Superior temporal gyrus (tissue), 1 donor: ENCODE data around the gene TUBB2B.
"Not testable (repeated sequence)": the region's sequence is repeated elsewhere in the genome, so short reads cannot be mapped to it uniquely, and the experiment has no call there.

ENCODE experiments used
- DNase-seq: peaks from one replicate; pipeline ENCODE4 v3.0.0-alpha.2; 2016; ENCODE audit errors: extremely low spot score

TUBB2B gene

DNA sequence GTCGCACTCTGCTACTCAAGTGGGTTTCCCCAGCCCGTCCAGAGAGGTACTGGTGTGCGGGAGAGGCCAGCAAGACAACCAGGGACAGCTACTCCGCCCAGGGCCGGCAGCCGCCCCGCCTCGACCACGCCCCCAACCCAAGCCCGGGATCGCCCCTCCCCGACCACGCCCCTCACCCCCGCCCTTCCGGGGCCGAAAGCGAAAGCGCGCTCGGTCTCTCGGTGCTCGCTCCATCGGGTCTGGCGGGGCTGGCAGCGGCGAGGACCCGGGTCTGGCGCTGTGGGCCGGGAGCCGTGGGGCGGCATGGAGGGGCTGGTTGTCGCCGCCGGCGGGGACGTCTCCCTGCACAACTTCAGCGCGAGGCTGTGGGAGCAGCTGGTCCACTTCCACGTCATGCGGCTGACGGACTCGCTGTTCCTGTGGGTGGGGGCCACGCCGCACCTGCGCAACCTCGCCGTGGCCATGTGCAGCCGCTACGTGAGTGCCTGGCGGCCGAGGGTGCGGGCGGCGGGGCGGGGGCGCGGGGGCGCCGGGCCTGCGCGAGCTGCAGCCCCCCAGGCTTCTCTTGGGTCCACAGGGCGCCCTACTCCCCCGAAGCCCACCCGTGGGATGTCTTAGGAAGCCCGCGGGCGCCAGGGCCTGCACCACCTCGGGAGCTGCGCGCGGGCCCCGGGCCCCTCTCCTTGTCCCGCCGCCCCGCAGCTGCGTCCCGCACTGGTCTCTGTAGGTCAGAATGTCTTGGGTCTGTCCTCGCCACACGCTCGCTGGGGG is 31.5 kb upstream of the TUBB2B start, which contains the start of gene PSMG4:
TSS of gene PSMG4 (plus strand) at position 228 of the 771 bp plus-strand sequence. CDS start at position 304, 76 bp downstream.
- DNase-seq, result peak; percentile 78

DNA sequence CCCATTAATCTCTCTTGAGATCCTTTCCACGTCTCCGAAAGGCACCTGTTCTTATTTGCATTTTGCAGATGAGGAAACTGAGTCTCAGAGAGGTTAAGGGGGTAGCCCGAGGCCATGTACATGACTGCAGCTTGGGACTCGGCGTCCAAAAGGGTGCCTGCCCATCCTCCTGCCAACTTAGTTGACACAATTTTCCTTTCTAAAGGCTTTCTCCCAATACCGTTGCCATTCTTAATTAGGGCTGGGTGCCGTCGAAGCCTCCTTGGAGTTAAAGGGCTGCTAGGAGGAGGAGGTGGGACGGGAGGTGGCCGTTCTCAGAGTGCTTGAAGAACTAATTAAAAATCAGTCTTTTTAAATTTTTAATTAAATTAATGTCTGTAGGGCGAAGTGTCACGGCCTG is 30.7 kb upstream of the TUBB2B start:
- DNase-seq, result no peak

DNA sequence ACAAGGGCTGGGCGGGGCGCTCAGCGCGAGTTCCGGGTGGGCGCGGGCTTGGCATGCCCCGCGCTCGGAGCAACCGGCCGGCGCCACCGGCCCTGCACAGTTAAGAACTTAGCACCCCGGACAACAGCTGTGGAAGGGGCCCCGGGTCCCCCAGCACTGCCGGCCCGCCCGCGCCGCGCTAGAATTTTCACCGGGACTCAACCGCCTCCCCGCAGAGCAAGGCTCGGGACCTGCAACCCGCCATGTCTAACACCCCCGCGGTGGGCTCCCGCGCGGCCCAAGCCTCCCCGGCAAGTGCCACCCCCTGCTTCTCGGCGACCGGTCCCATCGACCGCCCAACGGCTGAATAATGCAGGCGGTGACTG is 26.1 kb upstream of the TUBB2B start:
- no peak for DNase-seq

DNA sequence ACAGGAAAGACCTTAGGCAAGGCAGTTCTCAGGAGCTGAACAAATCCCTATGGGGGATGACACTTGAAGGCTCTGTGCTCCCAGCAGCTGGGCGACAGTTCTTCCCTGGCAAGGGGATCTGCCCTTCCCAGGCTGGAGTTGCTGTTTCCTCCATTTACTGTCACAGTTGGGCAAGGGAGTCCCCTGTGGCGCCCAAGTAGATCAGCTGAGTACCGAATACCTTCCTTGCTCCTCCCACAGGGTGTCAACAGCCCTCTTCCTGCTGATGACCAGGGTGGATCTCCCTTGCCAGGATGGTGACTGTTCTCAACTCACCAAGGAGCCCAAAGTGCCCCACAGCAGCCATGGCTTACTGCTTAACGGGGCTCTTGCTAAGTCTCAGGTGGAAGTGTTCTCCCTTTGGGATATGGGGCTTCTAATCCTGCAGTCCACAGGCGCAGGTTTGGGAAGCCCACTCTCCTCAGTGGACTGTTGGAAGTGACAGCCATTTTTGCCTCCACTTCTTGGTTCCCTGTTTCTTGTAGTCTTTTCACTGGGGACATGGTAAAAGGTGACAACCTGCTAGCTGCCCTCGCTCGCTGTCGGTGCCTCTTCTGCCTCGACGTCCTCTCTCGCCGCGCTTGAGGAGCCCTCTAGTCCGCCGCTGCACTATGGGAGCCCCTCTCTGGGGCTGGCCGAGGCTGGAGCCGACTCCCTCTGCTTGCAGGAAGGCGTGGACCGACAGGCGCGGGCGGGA is 25.6 kb upstream of the TUBB2B start:
- DNase-seq, result no peak

DNA sequence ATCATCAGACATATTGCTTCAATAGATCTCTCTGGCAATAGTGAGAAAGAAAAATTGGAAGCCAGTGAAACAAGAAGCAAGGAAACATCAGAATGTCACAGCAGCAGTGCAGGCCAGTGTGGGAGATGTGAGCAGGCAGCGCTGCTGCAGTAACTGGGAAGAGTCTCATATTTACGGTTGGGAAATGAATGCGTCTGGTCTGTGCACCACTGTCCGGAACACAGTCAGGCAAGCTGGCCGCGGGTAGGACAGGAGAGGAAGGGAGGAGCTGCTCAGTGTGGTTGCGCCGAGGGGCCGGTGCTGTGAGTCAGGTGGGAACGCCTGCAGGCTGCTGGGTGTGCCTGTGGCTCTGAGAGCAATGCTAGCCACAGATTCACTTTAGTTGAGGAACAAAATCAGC is 24.9 kb upstream of the TUBB2B start:
- DNase-seq, result no peak

DNA sequence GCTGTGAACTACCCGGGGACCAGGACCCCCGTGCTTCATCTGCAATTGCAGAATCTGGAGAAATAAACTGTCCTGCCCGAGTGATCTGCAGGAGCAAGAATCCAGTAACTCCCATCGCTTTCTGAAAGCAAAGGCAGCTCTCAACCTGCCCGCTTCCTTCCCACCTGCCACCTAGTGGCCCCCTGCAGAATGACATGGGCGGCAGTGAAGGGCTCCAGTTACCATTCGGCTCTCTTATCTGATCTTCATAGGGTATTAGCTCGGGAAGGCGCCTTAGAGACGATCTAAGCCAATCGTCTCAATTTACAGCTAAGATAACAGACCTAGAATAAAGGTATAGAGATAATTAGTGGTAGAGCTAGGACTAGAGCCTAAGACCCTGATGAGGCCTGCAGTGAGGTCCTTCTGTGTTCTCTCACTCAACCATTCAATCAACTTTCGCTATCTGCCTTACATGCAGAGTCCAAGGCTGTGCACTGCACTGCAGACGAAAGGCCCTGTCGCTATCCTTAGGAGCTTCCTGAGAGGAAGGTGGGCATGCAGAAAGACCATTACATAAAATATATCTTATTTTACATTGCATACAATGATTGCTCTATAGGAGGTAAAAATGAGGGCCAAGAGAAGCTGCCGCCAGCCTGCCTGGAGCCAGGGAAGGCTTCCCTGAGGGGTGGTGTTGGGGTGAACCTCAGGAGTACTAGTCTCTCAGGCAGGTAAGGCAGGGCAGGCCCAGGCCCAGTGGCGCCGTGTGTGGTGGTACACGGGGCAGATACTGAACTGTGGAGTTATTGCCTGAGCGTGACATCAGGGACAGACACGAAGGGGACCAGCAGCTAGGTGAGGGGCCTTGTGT is 24.2 kb upstream of the TUBB2B start:
- DNase-seq, result peak; percentile 93

DNA sequence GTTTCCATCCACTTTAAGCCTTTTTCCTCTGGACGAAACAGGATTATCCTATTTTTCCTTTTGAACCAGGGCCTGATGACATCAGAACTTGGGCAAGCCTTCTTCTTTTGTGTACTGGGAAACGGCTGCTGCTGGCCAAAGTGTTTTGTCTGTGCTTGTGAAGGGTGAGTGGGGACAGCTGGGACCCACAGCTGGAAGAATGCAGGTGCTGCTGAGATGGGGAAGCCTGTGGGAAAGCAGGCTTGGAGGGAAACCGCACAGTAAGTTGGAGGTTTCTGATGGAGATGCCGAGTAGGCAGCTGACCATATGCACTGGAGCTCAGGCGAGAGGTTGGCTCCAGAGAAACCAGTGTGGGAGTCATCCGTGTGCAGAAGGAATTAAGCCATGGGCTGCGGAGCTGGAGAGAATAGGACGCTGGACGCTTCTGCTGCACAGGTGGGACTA is 22.8 kb upstream of the TUBB2B start:
- no peak for DNase-seq

DNA sequence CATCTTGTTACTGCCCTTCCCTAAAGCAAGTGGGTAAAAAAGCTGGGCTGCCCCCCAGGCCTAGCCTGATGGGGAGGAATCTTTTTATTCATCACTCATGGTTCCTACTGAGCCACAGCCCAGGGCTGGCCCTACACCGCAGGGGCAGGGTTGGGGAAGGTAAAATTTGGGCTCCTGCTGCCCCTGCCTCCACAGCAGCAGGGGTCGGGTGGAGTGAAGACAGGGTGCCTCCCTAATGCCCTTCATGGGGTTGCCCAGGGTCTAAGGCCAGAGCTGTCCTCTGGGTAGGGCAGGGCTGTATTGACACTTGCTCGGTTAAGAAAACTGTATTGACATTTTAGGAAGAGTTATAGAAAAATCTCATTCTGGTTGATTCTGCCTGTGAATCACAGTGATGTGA is 22.4 kb upstream of the TUBB2B start:
- DNase-seq, result no peak

DNA sequence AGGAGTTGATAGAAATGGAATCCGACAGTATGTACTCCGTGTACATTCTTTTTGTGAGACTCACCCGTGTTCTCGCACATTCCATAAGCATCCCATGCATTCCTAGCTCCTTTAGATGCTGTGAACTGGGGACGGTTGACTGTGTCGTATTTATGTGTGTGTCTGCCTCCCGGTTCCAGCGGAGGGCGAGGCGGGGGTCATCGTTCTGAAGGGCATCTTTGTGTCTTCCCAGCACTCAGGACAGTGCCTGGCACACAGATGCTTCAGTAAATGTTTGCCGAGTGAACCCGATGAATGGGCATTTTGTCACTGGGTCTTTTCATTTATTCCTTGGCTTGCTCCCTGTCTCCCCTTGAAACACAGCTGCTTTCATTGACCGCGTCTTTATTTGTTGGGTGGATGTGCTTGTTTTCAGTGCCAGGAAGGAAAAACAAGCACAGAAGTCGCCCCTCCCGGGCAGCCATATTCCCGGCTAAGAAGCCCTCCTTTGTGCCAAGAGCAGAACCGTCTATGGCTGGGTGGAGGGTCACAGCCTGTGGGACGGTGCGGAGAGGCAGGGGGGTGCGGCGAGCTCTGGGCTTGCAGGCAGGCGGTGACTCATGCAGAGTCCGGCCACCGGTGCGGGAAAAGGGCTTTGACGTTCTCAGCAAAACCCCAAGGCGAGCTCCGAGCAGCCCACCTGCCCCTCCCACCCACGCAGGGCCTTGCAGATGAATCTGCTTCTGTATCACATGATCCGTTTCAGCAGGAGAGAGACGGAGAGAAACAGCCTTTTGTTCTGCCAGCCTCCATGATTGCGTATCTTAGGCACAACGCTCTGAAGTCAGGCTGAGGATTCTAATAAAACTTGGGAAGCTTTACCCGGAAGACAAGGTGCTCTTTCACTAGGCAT is 20.0 kb upstream of the TUBB2B start:
- DNase-seq, result peak; percentile 97

DNA sequence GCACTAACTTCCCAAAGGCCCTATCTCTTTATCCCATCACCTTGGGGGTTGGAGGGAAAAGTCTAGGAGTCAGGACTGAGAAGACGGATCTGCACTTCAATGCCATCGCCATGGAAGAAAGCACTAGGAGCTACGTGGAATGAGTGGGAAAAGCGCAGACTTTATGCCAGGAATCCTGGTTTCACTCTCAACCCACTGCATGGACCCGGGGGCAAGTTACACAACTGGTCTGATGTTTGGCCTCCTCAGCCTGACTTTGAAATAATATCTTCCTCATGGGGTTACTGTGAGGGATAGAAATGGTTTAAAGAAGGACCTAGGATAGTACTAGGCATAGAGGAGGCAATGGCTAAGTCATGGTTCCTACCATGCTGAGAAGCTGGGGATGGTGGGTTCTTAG is 17.8 kb upstream of the TUBB2B start:
- DNase-seq, result no peak

DNA sequence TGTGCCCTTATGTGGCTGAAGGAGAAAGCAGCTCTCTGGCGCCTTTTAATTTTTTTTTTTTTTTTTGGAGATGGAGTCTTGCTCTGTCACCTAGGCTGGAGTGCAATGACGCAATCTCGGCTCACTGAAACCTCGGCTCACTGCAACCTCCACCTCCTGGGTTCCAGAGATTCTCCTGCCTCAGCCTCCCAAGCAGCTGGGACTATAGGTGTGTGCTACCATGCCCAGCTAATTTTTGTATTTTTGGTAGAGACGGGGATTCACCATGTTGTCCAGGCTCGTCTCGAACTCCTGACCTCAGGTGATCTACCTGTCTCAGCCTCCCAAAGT is 17.3 kb upstream of the TUBB2B start:
- DNase-seq, result not testable (repeated sequence)

DNA sequence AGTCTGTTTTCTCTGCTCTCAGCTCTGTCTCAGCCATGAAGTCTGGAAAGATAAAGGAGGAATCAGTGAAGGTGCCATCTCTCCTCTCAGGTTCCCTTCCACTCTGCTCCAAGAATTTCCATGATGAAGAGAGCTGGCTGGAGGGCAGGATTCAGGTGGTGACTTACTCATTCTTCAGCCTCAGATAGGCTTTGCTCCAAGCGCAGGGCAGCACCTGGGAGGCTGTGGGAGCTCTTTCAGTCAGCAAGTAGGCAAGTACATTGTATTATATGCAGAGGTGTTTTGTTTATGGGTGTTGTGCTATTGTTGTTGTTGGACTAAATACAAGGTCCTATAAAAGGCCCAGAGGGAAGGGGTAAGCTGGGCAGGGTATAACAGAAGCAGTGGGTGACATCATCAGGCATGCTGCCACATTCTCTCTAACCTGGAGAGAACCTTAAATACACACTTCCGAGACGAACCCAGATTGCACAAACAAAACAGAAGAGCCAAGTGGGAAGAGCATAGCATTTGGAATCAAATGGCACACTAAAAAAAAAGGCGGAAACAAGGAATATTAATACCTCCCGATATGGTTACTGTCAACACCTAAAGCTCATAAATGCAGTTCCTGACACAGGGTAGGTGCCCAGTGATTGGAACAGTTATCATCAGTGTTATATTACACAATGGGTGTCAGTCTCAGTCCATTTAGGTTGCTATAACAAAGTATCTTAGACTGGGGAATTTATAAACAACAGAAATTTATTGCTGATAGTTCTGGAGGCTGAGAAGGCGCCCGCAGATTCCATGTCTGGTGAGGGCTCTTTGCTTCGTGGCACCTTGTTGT is 16.8 kb upstream of the TUBB2B start:
- no peak for DNase-seq

DNA sequence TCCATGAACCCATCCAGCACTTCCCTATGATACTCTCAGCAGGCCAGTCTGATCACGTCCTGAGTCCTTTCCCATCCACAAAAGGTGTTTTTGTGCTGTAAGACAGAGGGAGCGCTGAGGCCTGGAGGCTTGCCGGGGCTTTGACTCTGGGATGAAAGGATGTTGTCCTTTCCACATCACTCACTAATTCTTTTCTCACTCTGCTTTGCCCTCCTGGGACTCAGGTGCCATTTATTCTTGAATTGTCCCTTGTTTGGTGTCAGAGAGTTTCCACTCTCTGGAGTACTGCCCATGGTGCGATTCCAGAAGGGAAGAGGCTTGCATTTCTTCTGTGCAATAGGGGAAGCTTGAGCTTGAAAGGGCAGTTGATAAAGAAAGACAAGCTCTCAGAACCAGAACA is 15.3 kb upstream of the TUBB2B start:
- no peak for DNase-seq

DNA sequence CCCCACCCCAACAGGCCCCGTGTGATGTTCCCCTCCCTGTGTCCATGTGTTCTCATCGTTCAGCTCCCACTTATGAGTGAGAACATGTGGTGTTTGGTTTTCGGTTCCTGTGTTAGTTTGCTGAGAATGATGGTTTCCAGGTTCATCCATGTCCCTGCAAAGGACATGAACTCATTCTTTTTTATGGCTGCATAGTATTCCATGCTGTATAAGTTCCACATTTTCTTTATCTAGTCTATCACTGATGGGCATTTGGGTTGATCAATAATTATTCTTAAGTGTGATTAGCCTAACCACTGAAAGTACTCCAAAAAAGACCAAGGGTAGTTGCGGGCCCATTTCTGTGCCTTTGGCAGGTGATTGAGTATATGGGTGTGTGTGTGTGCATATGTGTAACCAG is 14.3 kb upstream of the TUBB2B start:
- not testable (repeated sequence) for DNase-seq

DNA sequence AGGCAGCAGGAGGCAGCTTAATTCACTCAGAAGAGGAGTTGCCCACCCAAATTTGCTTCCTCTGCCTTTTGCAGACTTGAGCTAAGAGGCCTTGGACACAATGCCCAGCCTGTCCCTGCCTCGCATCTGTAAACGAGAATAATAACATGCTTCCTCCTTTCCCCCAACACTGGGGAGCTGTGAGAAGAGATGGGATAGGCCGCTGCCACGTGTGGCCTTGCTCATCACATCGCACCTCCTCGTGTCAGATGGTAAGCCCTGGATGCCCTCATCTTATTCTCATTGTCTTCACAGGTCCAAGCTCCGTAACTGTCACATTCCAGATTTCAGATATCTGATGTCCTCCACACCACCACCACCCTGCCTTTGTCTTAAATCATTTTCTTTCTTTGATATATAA is 13.1 kb upstream of the TUBB2B start:
- no peak for DNase-seq

DNA sequence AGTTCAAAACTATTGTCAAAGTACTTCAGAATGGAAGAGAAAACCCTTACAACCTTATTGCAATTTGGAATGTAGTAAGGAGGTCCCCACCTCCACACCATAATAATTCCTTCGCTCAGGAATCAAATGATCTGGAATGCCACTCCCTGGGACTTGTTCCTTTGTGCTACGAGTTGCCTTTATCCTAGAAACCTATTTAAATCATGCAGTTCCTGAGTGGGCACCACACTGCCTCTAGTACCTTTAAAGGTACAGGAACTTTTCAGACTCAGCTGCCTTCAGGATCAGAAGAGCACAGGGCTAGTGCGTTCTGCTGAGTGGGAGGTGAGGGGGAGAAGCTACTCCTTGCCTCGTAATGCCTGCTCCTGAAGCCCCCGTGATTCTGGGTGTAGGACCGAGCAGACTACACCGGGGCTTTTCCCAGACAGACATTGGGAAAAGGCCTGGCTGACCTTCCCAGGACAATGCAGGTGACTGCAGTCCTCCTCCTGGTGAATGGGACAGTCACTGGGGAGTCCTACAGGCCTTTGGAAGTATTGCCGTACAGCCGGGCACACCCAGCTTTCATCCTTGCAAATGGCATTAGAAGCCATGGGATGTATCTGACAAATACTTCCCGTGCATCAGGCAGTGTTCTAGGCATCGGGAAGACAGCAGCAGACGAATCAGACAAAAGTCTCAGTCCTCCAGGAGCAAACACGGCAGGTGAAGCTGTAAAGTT is 11.8 kb upstream of the TUBB2B start:
- DNase-seq, result no peak

DNA sequence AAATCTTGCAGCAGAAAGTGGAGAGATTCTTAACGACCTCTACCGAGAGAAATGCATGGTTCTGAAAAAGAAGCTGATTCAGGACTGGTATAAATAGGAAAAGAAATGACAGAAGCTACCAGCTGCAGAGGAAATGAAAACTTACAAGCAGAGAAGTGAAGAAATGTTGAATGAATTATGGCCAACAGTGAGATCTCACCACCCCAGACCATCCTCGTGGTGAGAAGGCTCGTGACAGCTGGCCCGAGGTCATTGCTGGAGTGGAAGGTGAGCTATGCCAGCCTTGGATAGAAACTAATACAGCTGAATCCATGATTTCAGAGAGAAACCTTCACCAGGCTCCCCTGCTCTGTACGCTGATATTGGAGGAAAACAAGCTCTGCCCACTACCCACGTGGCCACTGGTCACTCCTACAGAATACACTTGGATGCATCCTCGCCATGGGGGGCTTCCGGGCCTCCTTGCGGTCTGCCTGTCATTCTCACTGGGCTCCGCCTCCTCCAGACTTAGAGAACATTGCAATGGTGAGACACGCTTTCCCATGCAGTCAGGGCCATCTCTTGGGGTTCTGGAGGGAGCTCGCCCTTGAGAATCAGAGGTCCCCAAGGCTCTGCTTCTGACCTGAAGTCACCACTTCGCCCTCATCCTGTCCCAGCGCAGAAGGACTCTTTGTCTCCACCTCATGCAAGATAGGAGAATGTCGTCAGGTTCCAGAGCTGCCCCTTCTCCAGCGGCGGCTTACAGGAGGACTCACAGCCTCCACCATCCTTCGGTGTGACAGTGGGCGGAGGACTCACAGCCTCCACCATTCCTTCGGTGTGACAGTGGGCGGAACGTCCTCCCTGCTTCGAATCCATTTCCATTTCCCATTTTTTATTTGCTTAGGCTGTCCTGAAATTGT is 10.6 kb upstream of the TUBB2B start:
- DNase-seq, result no peak

DNA sequence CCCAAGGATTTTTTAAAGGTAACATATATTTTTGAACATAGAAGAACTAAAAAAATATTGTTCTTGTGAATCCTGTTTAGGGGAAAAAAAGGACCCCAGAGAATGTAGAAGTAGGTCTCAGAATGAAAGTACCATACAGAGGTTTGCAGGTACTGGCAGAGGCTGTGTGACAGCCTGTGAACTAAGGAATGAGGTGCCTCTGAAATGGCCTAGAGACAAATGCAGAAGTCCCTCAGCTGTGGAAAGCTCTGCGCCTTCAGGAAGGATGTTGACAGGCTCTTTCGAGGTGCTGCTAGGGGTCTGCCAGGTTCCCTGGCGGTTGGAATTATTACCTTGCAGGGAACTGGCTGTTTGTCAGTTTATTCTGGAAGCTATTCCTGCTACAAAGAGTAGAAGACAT is 8.6 kb upstream of the TUBB2B start:
- DNase-seq, result no peak

DNA sequence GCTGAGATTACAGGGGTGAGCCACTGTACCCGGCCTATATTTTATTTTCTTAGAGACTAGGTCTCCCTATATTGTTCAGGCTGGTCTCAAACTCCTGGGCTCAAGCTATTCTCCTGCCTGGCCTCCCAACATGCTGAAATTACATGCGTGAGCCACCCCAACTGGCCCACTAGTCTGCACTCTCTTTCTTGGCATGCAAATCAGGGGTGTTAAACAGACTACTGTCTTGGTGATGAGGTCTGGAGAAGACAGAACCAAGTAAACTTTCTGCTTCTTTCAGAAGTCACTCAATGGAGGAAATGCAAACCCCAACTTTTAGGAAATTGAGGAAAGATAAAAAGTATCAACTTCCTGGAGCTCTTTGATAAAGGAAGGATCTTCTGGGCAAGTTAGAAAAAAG is 8.0 kb upstream of the TUBB2B start:
- no peak for DNase-seq
